Camera-type eye (tissue), 1 donor: ENCODE data around the gene KLRB1. TPM values are rescaled to one million over a fixed set of nuclear protein-coding genes. Genes with fewer than 3 reads are reported as not detected.

Experiments
- total RNA-seq: library from RNA; depleted of rRNA; stranded (reverse); fragments of >200 nt; gene quantifications from one replicate; pipeline ENCODE4 v1.2.3, GENCODE V29; 2014

KLRB1 gene
- total RNA-seq = 0.77 TPM

GRCh38 chr12:9607716-9608115, at the start of gene KLRB1:
Gene KLRB1, minus strand, starts transcription at chr12:9607916. Its CDS starts 77 bp downstream, at chr12:9607839.

Other genes starting within 250 kb of the KLRB1 start
- gene CLEC2D, start 61.8 kb upstream of the KLRB1 start, total RNA-seq = 17.5 TPM
- not detected for gene CLECL1, start 125.2 kb upstream of the KLRB1 start, total RNA-seq
- gene CD69, start 153.0 kb upstream of the KLRB1 start, total RNA-seq = 9.8 TPM
- 1.1 TPM for gene KLRF1, start 219.6 kb upstream of the KLRB1 start, total RNA-seq